Ascending aorta (tissue), 2 donors: ENCODE results near the gene ANKRD13A. TPM values are rescaled to one million over a fixed set of nuclear protein-coding genes. Genes with fewer than 3 reads are reported as not detected.

ENCODE experiments used
- DNase-seq, 2 donors: peaks; one replicate each; pipeline ENCODE4 v3.0.0-alpha.2; 2019; ENCODE audit warnings: low spot score in 2 of 2
- H3K27ac ChIP-seq, 2 donors: fragments of 200-600 bp; sonication (generic); one replicate each; pipeline ENCODE4 v1.5.1; 2016 to 2017; ENCODE audit warnings: mild to moderate bottlenecking in 1 of 2
- H3K27me3 ChIP-seq: fragments of 200-600 bp; sonication (generic); one replicate; pipeline ENCODE4 v1.5.1; 2017
- H3K36me3 ChIP-seq, 2 donors: fragments of 200-600 bp; sonication (generic); one replicate each; pipeline ENCODE4 v1.5.1; 2016
- H3K4me1 ChIP-seq, 2 donors: fragments of 200-600 bp; sonication (generic); one replicate each; pipeline ENCODE4 v1.5.1; 2016 to 2017; ENCODE audit warnings: mild to moderate bottlenecking in 1 of 2
- H3K4me3 ChIP-seq, 2 donors: fragments of 200-600 bp; sonication (generic); one replicate each; pipeline ENCODE4 v1.5.1; 2016 to 2017; ENCODE audit warnings: mild to moderate bottlenecking in 1 of 2
- H3K9me3 ChIP-seq, 2 donors: fragments of 200-600 bp; sonication (generic); one replicate each; pipeline ENCODE4 v1.5.1; 2016
- CTCF ChIP-seq, 3 experiments: fragments of 200-600 bp in 2 of 3; fragments of 450-650 bp in 1 of 3; sonication (generic) in 2 of 3; IDR thresholded peaks; one replicate each; pipeline ENCODE4 v1.5.1; 2016 to 2019; ENCODE audit warnings: antibody characterized with exemption in 3 of 3, mild to moderate bottlenecking in 1 of 3, moderate library complexity in 1 of 3
- intact Hi-C: fragments of 100-400 bp; cut with DNase I; formaldehyde crosslinking; loops from one replicate; pipeline ENCODE4 v1.15.1; 2023
- total RNA-seq: library from RNA; depleted of rRNA; stranded (reverse); fragments of >200 nt; gene quantifications from one replicate; pipeline ENCODE4 v1.1.0, GENCODE V29; 2016

ANKRD13A gene
- total RNA-seq, 1 donor from 2014 or later, result 199 TPM

GRCh38 chr12:110073049-110073831 lies 74.0 kb downstream of the ANKRD13A start:
- Histone ChIP-seq H3K27me3 (no peaks in the 10 kb centered on the region), H3K4me1 (no peaks in the 10 kb centered on the region), H3K4me3 (peak overlapping the region; percentile 54 to 59), H3K27ac (no peak overlapping the region), H3K9me3 (no peaks in the 10 kb centered on the region), H3K36me3 (no peaks in the 10 kb centered on the region)
- no peak for TF ChIP-seq CTCF (IDR thresholded peaks at IDR 0.05)
- intact Hi-C loops, result no loop called here
- DNase-seq, result no peak

GRCh38 chr12:110074089-110074488 lies 74.9 kb downstream of the ANKRD13A start:
- H3K27ac ChIP-seq, result no peak overlapping the region
- no peaks in the 10 kb centered on the region for H3K9me3 ChIP-seq
- no peaks in the 10 kb centered on the region for H3K27me3 ChIP-seq
- no peak overlapping the region for H3K4me3 ChIP-seq
- no peaks in the 10 kb centered on the region for H3K36me3 ChIP-seq
- no peaks in the 10 kb centered on the region for H3K4me1 ChIP-seq
- no peak for DNase-seq
- intact Hi-C loops, result no loop called here
- TF ChIP-seq CTCF (IDR thresholded peaks at IDR 0.05), result no peak

GRCh38 chr12:110075880-110076279 lies 76.7 kb downstream of the ANKRD13A start:
- DNase-seq, result no peak
- Histone ChIP-seq H3K4me3 (no peak overlapping the region), H3K36me3 (no peaks in the 10 kb centered on the region), H3K27ac (no peak overlapping the region), H3K4me1 (no peaks in the 10 kb centered on the region), H3K9me3 (no peaks in the 10 kb centered on the region), H3K27me3 (no peaks in the 10 kb centered on the region)
- intact Hi-C loops, result no loop called here
- TF ChIP-seq CTCF (IDR thresholded peaks at IDR 0.05), result no peak

GRCh38 chr12:110077800-110078199 lies 78.6 kb downstream of the ANKRD13A start:
- Histone ChIP-seq H3K27me3 (no peaks in the 10 kb centered on the region), H3K4me3 (no peak overlapping the region), H3K9me3 (no peaks in the 10 kb centered on the region), H3K27ac (no peak overlapping the region), H3K36me3 (no peaks in the 10 kb centered on the region), H3K4me1 (no peaks in the 10 kb centered on the region)
- intact Hi-C loops, result no loop called here
- DNase-seq, result no peak
- TF ChIP-seq CTCF (IDR thresholded peaks at IDR 0.05), result no peak

GRCh38 chr12:110079477-110080400 lies 80.5 kb downstream of the ANKRD13A start:
- Histone ChIP-seq H3K36me3 (no peaks in the 10 kb centered on the region), H3K4me3 (no peak overlapping the region), H3K27ac (no peak overlapping the region), H3K4me1 (no peaks in the 10 kb centered on the region), H3K27me3 (no peaks in the 10 kb centered on the region), H3K9me3 (no peaks in the 10 kb centered on the region)
- peak in 1 of 2 donors; percentile 75 for DNase-seq
- intact Hi-C loops, result no loop called here
- TF ChIP-seq CTCF (IDR thresholded peaks at IDR 0.05), result no peak
